Transverse colon (tissue), 4 donors: ENCODE results near the gene SDK2.

Experiments used
- EP300 ChIP-seq: sonication (generic); formaldehyde crosslinking; IDR thresholded peaks from one replicate; pipeline ENCODE4 v1.6.1; 2017; ENCODE audit warnings: antibody characterized with exemption, low read depth
- POLR2A ChIP-seq: fragments of 450-650 bp; IDR thresholded peaks from one replicate; pipeline ENCODE4 v1.6.1; 2016; ENCODE audit warnings: antibody characterized with exemption, mild to moderate bottlenecking, moderate library complexity
- POLR2AphosphoS5 ChIP-seq, 3 donors: sonication (generic); formaldehyde crosslinking; IDR thresholded peaks; one replicate each; pipeline ENCODE4 v1.6.1; 2016; ENCODE audit warnings: antibody characterized with exemption in 3 of 3
- TF ChIP-seq, protein P1 (sequence below), 5 experiments: fragments of 200-600 bp in 3 of 5; fragments of 450-650 bp in 2 of 5; sonication (generic) in 3 of 5; IDR thresholded peaks; 1 replicate in 2 of 5; 2 replicates in 3 of 5; pipeline ENCODE4 v1.5.1; 2016 to 2017; ENCODE audit warnings: antibody characterized with exemption in 5 of 5, inconsistent platforms in 3 of 5, mild to moderate bottlenecking in 2 of 5, moderate library complexity in 1 of 5

DNA sequence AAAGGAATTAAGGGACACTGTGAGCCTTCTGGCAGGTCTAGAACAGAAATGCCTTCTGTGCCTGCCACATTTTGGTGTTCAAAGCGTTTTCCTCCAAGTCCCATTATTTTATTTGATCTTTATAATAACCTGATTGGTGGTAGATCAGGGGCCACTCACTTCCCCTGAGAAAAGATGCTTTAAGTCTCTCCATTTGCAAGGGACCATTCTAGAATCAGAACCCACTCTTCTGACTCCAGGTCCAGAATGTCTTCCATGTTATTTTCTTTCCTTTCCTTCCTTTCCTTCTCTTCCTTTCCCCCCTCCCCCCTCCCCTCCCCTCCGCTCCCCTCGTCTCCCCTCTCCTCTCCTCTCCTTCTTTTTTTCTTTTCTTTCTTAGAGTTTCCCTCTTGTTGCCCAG, 313.2 kb downstream of the SDK2 start:
- TF ChIP-seq, protein P1, sequence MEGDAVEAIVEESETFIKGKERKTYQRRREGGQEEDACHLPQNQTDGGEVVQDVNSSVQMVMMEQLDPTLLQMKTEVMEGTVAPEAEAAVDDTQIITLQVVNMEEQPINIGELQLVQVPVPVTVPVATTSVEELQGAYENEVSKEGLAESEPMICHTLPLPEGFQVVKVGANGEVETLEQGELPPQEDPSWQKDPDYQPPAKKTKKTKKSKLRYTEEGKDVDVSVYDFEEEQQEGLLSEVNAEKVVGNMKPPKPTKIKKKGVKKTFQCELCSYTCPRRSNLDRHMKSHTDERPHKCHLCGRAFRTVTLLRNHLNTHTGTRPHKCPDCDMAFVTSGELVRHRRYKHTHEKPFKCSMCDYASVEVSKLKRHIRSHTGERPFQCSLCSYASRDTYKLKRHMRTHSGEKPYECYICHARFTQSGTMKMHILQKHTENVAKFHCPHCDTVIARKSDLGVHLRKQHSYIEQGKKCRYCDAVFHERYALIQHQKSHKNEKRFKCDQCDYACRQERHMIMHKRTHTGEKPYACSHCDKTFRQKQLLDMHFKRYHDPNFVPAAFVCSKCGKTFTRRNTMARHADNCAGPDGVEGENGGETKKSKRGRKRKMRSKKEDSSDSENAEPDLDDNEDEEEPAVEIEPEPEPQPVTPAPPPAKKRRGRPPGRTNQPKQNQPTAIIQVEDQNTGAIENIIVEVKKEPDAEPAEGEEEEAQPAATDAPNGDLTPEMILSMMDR (IDR thresholded peaks at IDR 0.05), result no peak
- TF ChIP-seq POLR2AphosphoS5 (IDR thresholded peaks at IDR 0.05) (no peak), EP300 (no peak), POLR2A (no peak)
